GM12801 (cell line): Measurements from ENCODE around the gene HEATR3.

ENCODE experiments used
- TF ChIP-seq, protein P1 (sequence below): IDR thresholded peaks from one replicate; pipeline ENCODE4 v1.5.1; 2011; ENCODE audit warnings: control low read depth; ENCODE audit not compliant: insufficient read length; ENCODE audit errors: extremely low read depth

Gene HEATR3

DNA sequence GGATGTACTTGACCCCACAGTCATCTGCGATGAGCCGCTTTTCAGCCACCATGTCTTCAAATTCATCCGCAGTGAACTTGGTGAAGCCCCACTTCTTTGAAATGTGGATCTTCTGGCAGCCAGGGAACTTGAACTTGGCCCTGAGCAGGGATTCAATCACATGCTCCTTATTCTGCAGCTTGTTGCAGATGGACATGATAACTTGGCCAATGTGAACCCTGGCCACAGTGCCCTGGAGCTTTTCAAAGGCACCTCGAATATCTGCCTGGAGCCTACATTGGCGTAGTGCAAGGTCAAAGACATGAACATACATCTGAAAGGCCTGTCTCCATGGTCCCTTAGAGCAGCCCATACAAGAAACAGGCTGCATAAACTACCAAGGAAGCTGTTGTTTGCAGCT, 85.6 kb downstream of the HEATR3 start:
- TF ChIP-seq, protein P1, sequence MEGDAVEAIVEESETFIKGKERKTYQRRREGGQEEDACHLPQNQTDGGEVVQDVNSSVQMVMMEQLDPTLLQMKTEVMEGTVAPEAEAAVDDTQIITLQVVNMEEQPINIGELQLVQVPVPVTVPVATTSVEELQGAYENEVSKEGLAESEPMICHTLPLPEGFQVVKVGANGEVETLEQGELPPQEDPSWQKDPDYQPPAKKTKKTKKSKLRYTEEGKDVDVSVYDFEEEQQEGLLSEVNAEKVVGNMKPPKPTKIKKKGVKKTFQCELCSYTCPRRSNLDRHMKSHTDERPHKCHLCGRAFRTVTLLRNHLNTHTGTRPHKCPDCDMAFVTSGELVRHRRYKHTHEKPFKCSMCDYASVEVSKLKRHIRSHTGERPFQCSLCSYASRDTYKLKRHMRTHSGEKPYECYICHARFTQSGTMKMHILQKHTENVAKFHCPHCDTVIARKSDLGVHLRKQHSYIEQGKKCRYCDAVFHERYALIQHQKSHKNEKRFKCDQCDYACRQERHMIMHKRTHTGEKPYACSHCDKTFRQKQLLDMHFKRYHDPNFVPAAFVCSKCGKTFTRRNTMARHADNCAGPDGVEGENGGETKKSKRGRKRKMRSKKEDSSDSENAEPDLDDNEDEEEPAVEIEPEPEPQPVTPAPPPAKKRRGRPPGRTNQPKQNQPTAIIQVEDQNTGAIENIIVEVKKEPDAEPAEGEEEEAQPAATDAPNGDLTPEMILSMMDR: no peak

DNA sequence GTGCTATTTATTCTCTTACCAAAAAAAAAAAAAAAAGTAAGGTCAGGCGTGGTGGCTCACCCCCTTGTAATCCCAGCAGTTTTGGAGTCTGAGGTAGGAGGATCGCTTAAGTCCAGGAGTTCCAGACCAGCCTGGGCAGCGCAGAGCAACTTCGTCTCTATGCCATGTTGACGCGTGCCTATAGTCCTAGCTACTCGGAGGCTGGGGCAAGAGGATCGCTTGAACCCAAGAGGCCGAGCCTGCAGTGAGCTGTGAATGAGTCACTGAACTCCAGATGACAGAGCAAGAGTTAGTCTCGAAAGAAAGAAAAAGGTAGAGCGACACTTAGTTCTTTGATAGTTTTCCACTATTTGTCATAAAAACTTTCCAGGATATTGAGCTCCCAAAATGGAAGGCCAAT, 86.0 kb downstream of the HEATR3 start:
- TF ChIP-seq, protein P1: no peak

DNA sequence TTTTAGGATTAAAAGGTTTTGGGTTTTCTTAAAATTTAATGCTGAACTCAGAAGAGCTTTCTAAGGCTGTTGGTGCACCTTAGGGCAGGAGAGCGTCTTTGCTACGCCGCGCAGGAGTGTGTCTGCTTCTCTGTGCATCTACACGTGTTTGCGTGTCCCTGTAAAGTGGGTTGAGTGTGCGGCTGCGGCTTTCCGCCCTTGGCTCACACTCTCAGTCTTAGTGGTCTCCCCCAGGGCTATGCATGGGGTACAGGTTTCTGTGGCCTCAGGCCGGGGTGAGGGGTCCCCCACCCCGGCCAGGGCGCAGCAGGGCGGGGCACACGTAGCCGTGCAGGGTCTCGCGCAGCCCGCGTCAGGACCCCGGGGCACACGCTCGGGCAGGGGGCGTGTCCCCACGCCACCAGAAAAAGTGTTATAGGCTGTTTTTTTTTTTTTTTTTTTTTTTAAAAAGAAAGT, 86.6 kb downstream of the HEATR3 start:
- TF ChIP-seq, protein P1: no peak

DNA sequence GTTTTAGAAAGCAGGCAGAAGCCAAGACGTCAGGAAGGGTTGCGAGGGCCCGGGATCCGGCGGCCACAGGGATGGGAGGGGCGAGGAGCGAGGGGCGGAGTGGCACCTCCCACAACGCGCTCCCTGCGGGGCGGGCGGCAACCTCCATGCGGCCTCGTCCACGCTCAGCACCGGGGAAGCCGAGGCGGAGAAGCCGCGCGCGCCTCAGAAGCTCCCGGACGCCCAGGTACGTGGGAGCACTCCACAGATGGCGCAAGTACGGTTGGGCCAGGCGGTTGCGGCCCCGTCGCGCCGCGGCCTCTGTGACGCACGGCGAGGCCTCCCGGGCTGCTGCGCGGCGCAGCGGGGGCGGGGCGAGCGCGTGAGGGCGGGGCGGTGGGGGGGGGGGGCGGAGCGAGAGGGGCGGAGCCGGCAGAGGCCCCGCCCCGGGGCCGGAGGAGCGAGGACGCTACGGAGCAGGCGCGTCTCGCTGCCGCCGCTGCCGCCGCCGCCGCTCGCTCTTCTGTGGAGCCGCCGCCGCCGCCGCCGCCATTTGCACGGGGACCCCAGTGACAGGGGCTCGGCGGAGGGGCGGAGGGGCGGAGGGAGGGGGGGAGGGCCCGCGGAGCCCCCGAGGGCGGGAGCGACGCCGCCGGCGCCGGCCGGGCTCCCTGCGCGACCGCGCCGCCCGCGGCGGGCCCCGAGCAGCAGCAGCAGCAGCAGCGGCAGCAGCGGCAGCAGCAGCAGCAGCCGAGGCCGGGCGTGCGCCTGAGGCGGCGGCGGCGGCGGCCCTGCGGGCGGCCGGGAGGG, 87.2 kb downstream of the HEATR3 start, which contains the start of gene TENT4B:
Gene TENT4B (plus strand): TSS at position 500 of the 789 bp plus-strand sequence. CDS start 316 bp downstream, outside the sequence.
- TF ChIP-seq, protein P1: no peak

DNA sequence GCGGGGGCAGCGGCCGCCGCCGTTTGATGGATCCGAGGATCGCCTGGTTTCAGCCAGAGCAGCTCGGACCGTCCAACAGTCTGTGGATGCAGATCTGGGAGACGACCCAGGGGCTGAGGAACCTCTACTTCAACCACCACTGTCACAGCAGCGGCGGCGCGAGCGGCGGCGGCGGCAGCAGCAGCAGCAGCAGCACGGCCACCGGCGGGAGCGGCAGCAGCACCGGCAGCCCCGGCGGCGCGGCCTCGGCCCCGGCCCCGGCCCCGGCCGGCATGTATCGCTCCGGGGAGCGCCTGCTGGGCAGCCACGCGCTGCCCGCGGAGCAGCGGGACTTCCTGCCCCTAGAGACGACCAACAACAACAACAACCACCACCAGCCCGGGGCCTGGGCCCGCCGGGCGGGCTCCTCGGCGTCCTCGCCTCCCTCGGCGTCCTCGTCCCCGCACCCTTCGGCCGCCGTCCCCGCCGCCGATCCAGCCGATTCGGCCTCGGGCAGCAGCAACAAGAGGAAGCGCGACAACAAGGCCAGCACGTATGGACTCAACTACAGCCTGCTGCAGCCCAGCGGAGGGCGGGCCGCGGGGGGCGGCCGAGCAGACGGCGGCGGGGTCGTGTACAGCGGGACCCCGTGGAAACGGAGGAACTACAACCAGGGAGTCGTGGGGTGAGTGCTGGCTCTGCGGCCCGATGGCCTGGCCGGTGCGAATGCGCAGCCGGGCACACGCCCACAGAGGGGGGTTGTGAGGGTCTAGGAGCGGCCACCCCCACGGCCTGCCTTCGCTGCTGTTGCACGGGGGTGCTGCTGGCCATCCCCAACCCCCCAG, 88.0 kb downstream of the HEATR3 start:
- TF ChIP-seq, protein P1: no peak

DNA sequence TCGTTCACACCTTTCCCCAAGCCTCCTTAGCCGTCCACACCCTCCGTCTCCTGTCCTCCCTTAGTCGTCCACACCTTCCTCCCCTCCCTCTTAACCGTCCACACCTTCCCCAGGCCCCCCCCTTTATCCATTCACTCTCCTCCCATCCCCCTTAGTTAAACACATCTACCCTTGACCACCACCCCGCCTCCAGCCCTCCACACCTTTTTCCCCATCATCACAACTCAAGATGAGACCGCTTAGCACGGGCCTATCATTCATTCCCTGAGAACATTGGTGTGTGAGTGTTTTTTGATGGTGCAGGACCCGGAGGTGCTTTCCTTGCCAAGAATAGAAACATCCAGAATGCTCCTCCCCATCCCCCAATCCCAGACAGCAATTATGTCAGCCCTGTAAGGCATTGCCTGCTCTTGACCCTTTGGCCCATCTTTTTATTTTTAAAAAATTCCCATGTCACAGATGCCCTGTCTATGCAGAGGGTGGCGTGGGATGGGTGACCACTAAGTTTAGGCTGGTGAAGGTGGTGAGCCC, 88.7 kb downstream of the HEATR3 start:
- TF ChIP-seq, protein P1: no peak

DNA sequence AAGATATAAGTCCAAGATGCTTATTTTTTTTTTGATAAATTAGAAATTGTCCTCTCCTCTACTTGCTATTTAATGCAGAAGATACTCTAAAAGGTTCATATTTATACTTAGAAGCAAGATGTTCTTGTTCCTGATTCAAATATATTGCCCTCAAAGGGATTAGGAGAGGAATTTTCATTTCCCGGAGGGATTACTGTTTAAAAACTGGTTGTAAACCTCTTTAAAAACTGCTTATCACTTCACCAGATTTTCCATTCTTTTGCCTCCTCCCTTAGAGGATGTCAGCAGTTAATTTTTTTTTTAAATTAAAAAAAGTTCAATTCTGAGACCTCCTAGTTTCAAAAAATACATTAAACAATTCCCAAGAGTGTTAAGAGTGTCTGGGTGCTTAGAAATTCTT, 90.2 kb downstream of the HEATR3 start:
- TF ChIP-seq, protein P1: no peak
